Memory B cell (primary cell): ENCODE measurements around the gene HSP90AB1.
A peak's percentile ranks its signal among the peaks of the same experiment; 100 is the strongest.

Experiments used
- ATAC-seq: fragments of 150-1000 bp; cut with Tn5 transposase; 2 replicates; pipeline ENCODE4 v1.10.0; 2021; ENCODE audit warnings: low read depth, mild to moderate bottlenecking, moderate library complexity
- DNase-seq, 2 donors: peaks; one replicate each; pipeline ENCODE4 v3.0.0; 2022; ENCODE audit warnings: low spot score in 2 of 2
- H3K27ac Mint-ChIP-seq: one replicate; pipeline ENCODE4 v1.8.0; 2022; ENCODE audit warnings: mild to moderate bottlenecking, moderate library complexity, mixed read lengths
- H3K27me3 Mint-ChIP-seq: one replicate; pipeline ENCODE4 v1.8.0; 2022; ENCODE audit warnings: mixed read lengths
- H3K36me3 Mint-ChIP-seq: one replicate; pipeline ENCODE4 v1.8.0; 2022; ENCODE audit warnings: mild to moderate bottlenecking, mixed read lengths
- H3K4me1 Mint-ChIP-seq: one replicate; pipeline ENCODE4 v1.8.0; 2022; ENCODE audit warnings: mixed read lengths
- H3K4me3 Mint-ChIP-seq: one replicate; pipeline ENCODE4 v1.8.0; 2022; ENCODE audit warnings: mild to moderate bottlenecking, moderate library complexity, mixed read lengths
- H3K9me3 Mint-ChIP-seq: one replicate; pipeline ENCODE4 v1.8.0; 2022; ENCODE audit warnings: mixed read lengths

Gene HSP90AB1

DNA sequence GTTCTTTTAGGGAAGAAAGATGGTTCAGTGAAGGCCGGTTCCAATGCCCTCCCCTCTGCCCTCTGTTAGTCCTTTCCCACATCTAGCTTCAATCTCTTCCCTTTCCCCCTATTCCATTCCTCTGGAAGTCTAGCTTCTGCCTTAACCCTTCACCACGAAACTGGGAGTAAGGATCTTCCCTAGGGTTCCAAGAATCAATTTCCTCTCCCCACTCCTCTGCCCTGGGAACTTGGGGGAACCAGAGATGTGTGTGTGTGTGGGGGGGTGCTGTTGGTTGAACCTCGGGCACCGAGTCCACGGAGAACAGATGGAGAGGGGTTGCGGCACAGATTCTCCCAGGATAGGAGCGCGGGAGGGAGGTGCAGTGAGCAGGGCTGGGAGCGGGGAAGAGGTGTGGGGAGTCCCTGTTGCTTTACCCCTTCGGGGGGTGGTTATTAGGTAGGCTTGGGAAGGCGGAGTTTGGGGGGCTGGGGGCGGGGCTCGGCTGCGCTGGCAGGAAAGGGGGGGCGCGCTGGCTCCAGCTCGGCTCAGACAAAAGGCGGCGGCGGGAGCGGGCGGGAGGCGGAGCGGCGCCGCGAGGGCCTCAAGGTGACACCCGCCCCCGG is 23.1 kb downstream of the HSP90AB1 start, which contains the start of gene TMEM151B:
TMEM151B (plus strand) TSS at position 530 of the 605 bp plus-strand sequence. CDS start 293 bp downstream, outside the sequence.
- Mint-ChIP-seq H3K4me3 (peak within 1 kb of the TSS; percentile 85), H3K27me3 (peaks cover 27% of the 10 kb centered on the region), H3K36me3 (peaks cover 3% of the 10 kb centered on the region), H3K4me1 (peaks cover 24% of the 10 kb centered on the region), H3K27ac (no peak within 1 kb of the TSS), H3K9me3 (no peaks in the 10 kb centered on the region)
- DNase-seq (no peak), ATAC-seq (no peak)

- Mint-ChIP-seq H3K4me3 (peak overlapping the region; percentile 63), H3K27ac (no peak overlapping the region), H3K27me3 (peaks cover 27% of the 10 kb centered on the region), H3K4me1 (peaks cover 24% of the 10 kb centered on the region), H3K9me3 (no peaks in the 10 kb centered on the region), H3K36me3 (peaks cover 3% of the 10 kb centered on the region)
- DNase-seq (no peak), ATAC-seq (no peak)
Observed at GRCh38 chr6:44270526-44271405, 23.9 kb downstream of the HSP90AB1 start.

GRCh38 chr6:44271406-44271723 is 24.5 kb downstream of the HSP90AB1 start:
- Mint-ChIP-seq H3K4me3 (peak overlapping the region; percentile 63), H3K4me1 (peaks cover 21% of the 10 kb centered on the region), H3K27ac (no peak overlapping the region), H3K36me3 (peaks cover 3% of the 10 kb centered on the region), H3K27me3 (peaks cover 27% of the 10 kb centered on the region), H3K9me3 (no peaks in the 10 kb centered on the region)
- DNase-seq, result no peak
- ATAC-seq, result no peak

GRCh38 chr6:44271914-44272313 is 25.0 kb downstream of the HSP90AB1 start:
- no peak for DNase-seq
- H3K27me3 Mint-ChIP-seq, result peaks cover 27% of the 10 kb centered on the region
- H3K4me3 Mint-ChIP-seq, result peak overlapping the region; percentile 1
- H3K9me3 Mint-ChIP-seq, result no peaks in the 10 kb centered on the region
- H3K27ac Mint-ChIP-seq, result no peak overlapping the region
- no peak for ATAC-seq
- peaks cover 15% of the 10 kb centered on the region for H3K4me1 Mint-ChIP-seq
- H3K36me3 Mint-ChIP-seq, result peaks cover 3% of the 10 kb centered on the region

- DNase-seq (no peak), ATAC-seq (no peak)
- H3K4me3 Mint-ChIP-seq, result no peak overlapping the region
- no peaks in the 10 kb centered on the region for H3K9me3 Mint-ChIP-seq
- H3K27ac Mint-ChIP-seq, result no peak overlapping the region
- H3K4me1 Mint-ChIP-seq, result peaks cover 13% of the 10 kb centered on the region
- peaks cover 32% of the 10 kb centered on the region for H3K27me3 Mint-ChIP-seq
- peaks cover 3% of the 10 kb centered on the region for H3K36me3 Mint-ChIP-seq
Observed at GRCh38 chr6:44272529-44272928, 25.6 kb downstream of the HSP90AB1 start.

- peaks cover 3% of the 10 kb centered on the region for H3K36me3 Mint-ChIP-seq
- peak overlapping the region; percentile 1 for H3K4me3 Mint-ChIP-seq
- H3K27ac Mint-ChIP-seq, result no peak overlapping the region
- peaks cover 13% of the 10 kb centered on the region for H3K4me1 Mint-ChIP-seq
- H3K27me3 Mint-ChIP-seq, result peaks cover 37% of the 10 kb centered on the region
- DNase-seq (no peak), ATAC-seq (no peak)
- H3K9me3 Mint-ChIP-seq, result no peaks in the 10 kb centered on the region
Observed at GRCh38 chr6:44272999-44273566, 26.2 kb downstream of the HSP90AB1 start.

DNA sequence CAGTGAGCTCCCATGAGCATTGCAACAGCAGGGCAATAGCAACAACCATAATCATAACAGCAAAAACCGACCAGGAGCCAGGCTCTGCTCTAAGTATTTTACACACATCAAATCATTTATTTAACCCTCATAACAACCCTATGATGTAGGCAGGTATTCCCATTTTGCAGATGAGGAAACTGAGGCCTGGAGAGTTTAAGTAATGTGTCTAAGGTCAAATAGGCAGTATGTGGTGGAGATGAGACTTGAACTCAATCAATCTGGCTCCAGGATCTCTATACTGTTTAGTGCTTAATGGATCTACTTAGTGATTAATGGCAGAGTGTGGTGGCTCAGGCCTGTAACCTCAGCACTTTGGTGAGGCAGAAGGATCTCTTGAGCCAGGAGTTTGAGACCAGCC is 26.7 kb downstream of the HSP90AB1 start:
- ATAC-seq (no peak), DNase-seq (no peak)
- H3K4me1 Mint-ChIP-seq, result peaks cover 13% of the 10 kb centered on the region
- H3K9me3 Mint-ChIP-seq, result no peaks in the 10 kb centered on the region
- H3K4me3 Mint-ChIP-seq, result no peak overlapping the region
- H3K27me3 Mint-ChIP-seq, result peaks cover 37% of the 10 kb centered on the region
- peaks cover 3% of the 10 kb centered on the region for H3K36me3 Mint-ChIP-seq
- H3K27ac Mint-ChIP-seq, result no peak overlapping the region

- ATAC-seq, result no peak
- H3K27me3 Mint-ChIP-seq, result peaks cover 40% of the 10 kb centered on the region
Observed at GRCh38 chr6:44275271-44275748, 28.4 kb downstream of the HSP90AB1 start.

DNA sequence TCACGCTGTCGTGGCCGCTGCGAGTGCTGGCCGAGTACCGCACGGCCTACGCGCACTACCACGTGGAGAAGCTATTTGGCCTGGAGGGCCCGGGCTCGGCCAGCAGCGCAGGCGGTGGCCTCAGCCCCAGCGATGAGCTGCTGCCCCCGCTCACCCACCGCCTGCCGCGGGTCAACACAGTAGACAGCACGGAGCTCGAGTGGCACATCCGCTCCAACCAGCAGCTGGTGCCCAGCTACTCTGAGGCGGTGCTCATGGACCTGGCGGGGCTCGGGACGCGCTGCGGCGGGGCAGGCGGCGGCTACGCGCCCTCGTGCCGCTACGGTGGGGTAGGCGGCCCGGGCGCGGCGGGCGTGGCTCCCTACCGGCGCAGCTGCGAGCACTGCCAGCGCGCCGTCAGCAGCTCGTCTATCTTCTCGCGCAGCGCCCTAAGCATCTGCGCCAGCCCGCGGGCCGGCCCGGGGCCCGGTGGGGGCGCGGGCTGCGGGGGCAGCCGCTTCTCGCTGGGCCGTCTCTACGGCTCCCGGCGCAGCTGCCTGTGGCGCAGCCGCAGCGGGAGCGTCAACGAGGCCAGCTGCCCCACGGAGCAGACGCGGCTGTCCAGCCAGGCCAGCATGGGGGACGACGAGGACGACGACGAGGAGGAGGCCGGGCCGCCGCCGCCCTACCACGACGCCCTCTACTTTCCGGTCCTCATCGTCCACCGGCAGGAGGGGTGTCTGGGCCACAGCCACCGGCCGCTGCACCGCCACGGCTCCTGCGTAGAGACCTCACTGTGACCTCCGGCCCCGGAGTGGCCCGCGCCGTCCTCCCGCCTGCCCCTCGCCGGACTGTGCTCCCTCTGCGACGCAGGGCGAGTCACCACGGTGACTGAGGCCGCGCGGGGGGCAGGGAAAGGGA is 29.1 kb downstream of the HSP90AB1 start:
- H3K36me3 Mint-ChIP-seq, result peaks cover 3% of the 10 kb centered on the region
- no peak overlapping the region for H3K4me3 Mint-ChIP-seq
- H3K27ac Mint-ChIP-seq, result no peak overlapping the region
- DNase-seq (no peak), ATAC-seq (peak; percentile 81)
- no peaks in the 10 kb centered on the region for H3K9me3 Mint-ChIP-seq
- peaks cover 41% of the 10 kb centered on the region for H3K27me3 Mint-ChIP-seq
- peaks cover 7% of the 10 kb centered on the region for H3K4me1 Mint-ChIP-seq

More at GRCh38 chr6:44275271-44275748, 28.4 kb downstream of the HSP90AB1 start:
- Mint-ChIP-seq H3K4me3 (no peak overlapping the region), H3K4me1 (peaks cover 8% of the 10 kb centered on the region), H3K27ac (no peak overlapping the region), H3K36me3 (peaks cover 3% of the 10 kb centered on the region), H3K9me3 (no peaks in the 10 kb centered on the region)
- no peak for DNase-seq

GRCh38 chr6:44276667-44277640 is 30.1 kb downstream of the HSP90AB1 start:
- Mint-ChIP-seq H3K9me3 (no peaks in the 10 kb centered on the region), H3K27ac (no peak overlapping the region), H3K36me3 (peaks cover 3% of the 10 kb centered on the region), H3K27me3 (peaks cover 38% of the 10 kb centered on the region), H3K4me3 (no peak overlapping the region), H3K4me1 (peaks cover 3% of the 10 kb centered on the region)
- DNase-seq (no peak), ATAC-seq (no peak)

- H3K4me3 Mint-ChIP-seq, result no peak overlapping the region
- peaks cover 3% of the 10 kb centered on the region for H3K4me1 Mint-ChIP-seq
- no peaks in the 10 kb centered on the region for H3K9me3 Mint-ChIP-seq
- H3K27me3 Mint-ChIP-seq, result peaks cover 36% of the 10 kb centered on the region
- ATAC-seq, result no peak
- DNase-seq, result no peak
- H3K36me3 Mint-ChIP-seq, result peaks cover 3% of the 10 kb centered on the region
- no peak overlapping the region for H3K27ac Mint-ChIP-seq
Observed at GRCh38 chr6:44277763-44278162, 30.9 kb downstream of the HSP90AB1 start.

DNA sequence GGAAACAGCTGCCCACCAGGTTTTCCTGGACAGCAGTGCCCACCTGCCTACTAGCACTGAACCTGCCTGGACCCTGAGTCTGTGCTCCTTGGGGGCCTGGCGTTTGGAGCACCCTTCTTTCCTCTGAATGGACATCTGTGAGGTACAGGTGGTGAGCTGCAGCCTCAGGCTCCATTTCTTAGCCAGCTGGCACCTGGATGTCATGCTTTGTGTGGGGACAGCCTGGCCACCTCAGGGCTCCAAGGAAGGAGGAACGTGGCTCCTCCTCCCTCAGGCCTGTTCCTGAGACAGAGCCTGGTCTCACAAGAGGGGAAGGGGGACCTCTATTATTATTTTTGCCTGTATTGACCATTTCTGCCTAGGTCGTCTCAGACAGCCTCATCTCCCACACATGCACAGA is 31.4 kb downstream of the HSP90AB1 start:
- Mint-ChIP-seq H3K36me3 (peaks cover 3% of the 10 kb centered on the region), H3K27me3 (peaks cover 31% of the 10 kb centered on the region), H3K4me3 (no peak overlapping the region), H3K4me1 (peaks cover 3% of the 10 kb centered on the region), H3K27ac (no peak overlapping the region), H3K9me3 (no peaks in the 10 kb centered on the region)
- DNase-seq, result no peak
- ATAC-seq, result no peak
